GM20000 (cell line): ENCODE results near the gene DLX4.

Source experiments
- DNase-seq: peaks from one replicate; pipeline ENCODE4 v3.0.0; 2012; ENCODE audit warnings: low spot score
- CTCF ChIP-seq: IDR thresholded peaks from 2 replicates; pipeline ENCODE4 v1.5.1; 2012; ENCODE audit warnings: mild to moderate bottlenecking, control low read depth; ENCODE audit errors: extremely low read depth, missing control alignments

DLX4 gene

GRCh38 chr17:50021681-50022370, 52.8 kb downstream of the DLX4 start:
- DNase-seq: no peak

GRCh38 chr17:50022463-50023130, 53.6 kb downstream of the DLX4 start:
- DNase-seq: no peak
- TF ChIP-seq CTCF: no peak

More at GRCh38 chr17:50021681-50022370, 52.8 kb downstream of the DLX4 start:
- TF ChIP-seq CTCF: no peak

GRCh38 chr17:50023520-50023919, 54.5 kb downstream of the DLX4 start:
- no peak for DNase-seq
- no peak for TF ChIP-seq CTCF
